Smooth muscle cell (in vitro differentiated cells): Measurements from ENCODE around the gene PDS5B. TPM values are rescaled to one million over a fixed set of nuclear protein-coding genes. Genes with fewer than 3 reads are reported as not detected.
A peak's percentile ranks its signal among the peaks of the same experiment; 100 is the strongest.

ENCODE experiments used
- DNase-seq: peaks from one replicate; lab custom pipeline; 2025; ENCODE audit not compliant: unreplicated experiment; lab: John Stamatoyannopoulos, UW
- H2AFZ ChIP-seq: fragments of 200-600 bp; sonication (generic); 2 replicates; pipeline ENCODE4 v1.6.0; 2016; ENCODE audit warnings: antibody characterized with exemption, low read depth, mild to moderate bottlenecking
- H3F3A ChIP-seq: fragments of 200-600 bp; sonication (generic); 2 replicates; pipeline ENCODE4 v1.6.0; 2017; ENCODE audit warnings: antibody characterized with exemption, low read depth
- H3K27ac ChIP-seq: fragments of 200-600 bp; sonication (generic); 2 replicates; pipeline ENCODE4 v1.5.1; 2016; ENCODE audit warnings: low read depth, mild to moderate bottlenecking
- H3K27me3 ChIP-seq: fragments of 200-600 bp; sonication (generic); 2 replicates; pipeline ENCODE4 v1.6.1; 2016; ENCODE audit warnings: low read depth, mild to moderate bottlenecking
- H3K36me3 ChIP-seq: fragments of 200-600 bp; sonication (generic); 2 replicates; pipeline ENCODE4 v1.5.1; 2016; ENCODE audit warnings: low read depth
- H3K4me1 ChIP-seq: fragments of 200-600 bp; sonication (generic); 2 replicates; pipeline ENCODE4 v1.5.1; 2016; ENCODE audit warnings: low read depth
- H3K4me2 ChIP-seq: fragments of 200-600 bp; sonication (generic); 2 replicates; pipeline ENCODE4 v1.6.0; 2016; ENCODE audit warnings: mild to moderate bottlenecking
- H3K4me3 ChIP-seq: fragments of 200-600 bp; sonication (generic); 2 replicates; pipeline ENCODE4 v1.5.1; 2016; ENCODE audit warnings: mild to moderate bottlenecking
- H3K79me2 ChIP-seq: fragments of 200-600 bp; sonication (generic); 2 replicates; pipeline ENCODE4 v1.6.0; 2016; ENCODE audit warnings: low read depth, mild to moderate bottlenecking
- H3K9ac ChIP-seq: fragments of 200-600 bp; sonication (generic); 2 replicates; pipeline ENCODE4 v1.6.0; 2016; ENCODE audit warnings: low read depth
- H3K9me3 ChIP-seq: fragments of 200-600 bp; sonication (generic); replicated peaks from 2 replicates; pipeline ENCODE4 v1.5.1; 2016; ENCODE audit warnings: low read depth
- H4K20me1 ChIP-seq: fragments of 200-600 bp; sonication (generic); 2 replicates; pipeline ENCODE4 v1.6.0; 2016; ENCODE audit warnings: low read depth
- WGBS: methylation state at CpG from one replicate; pipeline ENCODE4 v1.1.7; 2016; ENCODE audit warnings: low lambda C conversion rate; 5-methylcytosine and 5-hydroxymethylcytosine counted together
- polyA plus RNA-seq: library from polyadenylated mRNA; unstranded; fragments of >200 nt; fragmentation: Nextera tagmentation; extraction: Ambion mirVana; gene quantifications from 2 replicates; pipeline ENCODE4 v1.2.1, GENCODE V29; 2016
- total RNA-seq: library from RNA; depleted of rRNA; stranded (reverse); fragments of >200 nt; gene quantifications from 2 replicates; pipeline ENCODE4 v1.2.3, GENCODE V29; 2014
- TF ChIP-seq, protein P1 (sequence below): fragments of 200-600 bp; sonication (generic); IDR thresholded peaks from 2 replicates; pipeline ENCODE4 v1.5.1; 2017; ENCODE audit warnings: borderline replicate concordance, mild to moderate bottlenecking, antibody characterized with exemption; ENCODE audit not compliant: insufficient read depth, poor library complexity, severe bottlenecking

PDS5B gene
- total and polyA plus RNA-seq, 2 experiments from 2014 or later = 20.5 to 38.9 TPM

DNA sequence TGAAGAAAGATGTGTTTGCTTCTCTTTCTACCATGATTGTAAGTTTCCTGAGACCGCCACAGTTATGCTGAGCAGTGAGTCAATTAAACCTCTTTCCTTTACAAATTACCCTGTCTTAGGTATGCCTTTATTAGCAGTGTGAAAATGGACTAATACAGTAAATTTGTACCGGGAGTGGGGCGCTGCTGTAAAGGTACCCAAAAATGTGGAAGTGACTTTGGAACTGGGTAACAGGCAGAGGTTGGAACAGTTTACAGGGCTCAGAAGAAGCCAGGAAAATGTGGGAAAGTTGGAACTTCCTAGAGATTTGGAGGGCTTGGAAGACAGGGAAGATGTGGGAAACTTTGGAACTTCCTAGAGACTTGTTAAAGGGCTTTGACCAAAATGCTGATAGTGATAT is 9.2 kb upstream of the PDS5B start:
- no peaks in the 10 kb centered on the region for H3F3A ChIP-seq
- H3K27me3 ChIP-seq = no peaks in the 10 kb centered on the region
- no peak overlapping the region for H3K4me3 ChIP-seq
- TF ChIP-seq, protein P1, sequence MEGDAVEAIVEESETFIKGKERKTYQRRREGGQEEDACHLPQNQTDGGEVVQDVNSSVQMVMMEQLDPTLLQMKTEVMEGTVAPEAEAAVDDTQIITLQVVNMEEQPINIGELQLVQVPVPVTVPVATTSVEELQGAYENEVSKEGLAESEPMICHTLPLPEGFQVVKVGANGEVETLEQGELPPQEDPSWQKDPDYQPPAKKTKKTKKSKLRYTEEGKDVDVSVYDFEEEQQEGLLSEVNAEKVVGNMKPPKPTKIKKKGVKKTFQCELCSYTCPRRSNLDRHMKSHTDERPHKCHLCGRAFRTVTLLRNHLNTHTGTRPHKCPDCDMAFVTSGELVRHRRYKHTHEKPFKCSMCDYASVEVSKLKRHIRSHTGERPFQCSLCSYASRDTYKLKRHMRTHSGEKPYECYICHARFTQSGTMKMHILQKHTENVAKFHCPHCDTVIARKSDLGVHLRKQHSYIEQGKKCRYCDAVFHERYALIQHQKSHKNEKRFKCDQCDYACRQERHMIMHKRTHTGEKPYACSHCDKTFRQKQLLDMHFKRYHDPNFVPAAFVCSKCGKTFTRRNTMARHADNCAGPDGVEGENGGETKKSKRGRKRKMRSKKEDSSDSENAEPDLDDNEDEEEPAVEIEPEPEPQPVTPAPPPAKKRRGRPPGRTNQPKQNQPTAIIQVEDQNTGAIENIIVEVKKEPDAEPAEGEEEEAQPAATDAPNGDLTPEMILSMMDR = no peak
- H3K79me2 ChIP-seq = no peaks in the 10 kb centered on the region
- 96% methylated on average over 3 of the region's 3 CpGs for WGBS
- no peaks in the 10 kb centered on the region for H3K9me3 ChIP-seq
- no peak overlapping the region for H3K27ac ChIP-seq
- H3K36me3 ChIP-seq = no peaks in the 10 kb centered on the region
- H3K9ac ChIP-seq = no peak overlapping the region
- no peak for DNase-seq
- no peaks in the 10 kb centered on the region for H3K4me1 ChIP-seq
- no peak overlapping the region for H3K4me2 ChIP-seq
- H4K20me1 ChIP-seq = no peaks in the 10 kb centered on the region
- H2AFZ ChIP-seq = no peak overlapping the region

DNA sequence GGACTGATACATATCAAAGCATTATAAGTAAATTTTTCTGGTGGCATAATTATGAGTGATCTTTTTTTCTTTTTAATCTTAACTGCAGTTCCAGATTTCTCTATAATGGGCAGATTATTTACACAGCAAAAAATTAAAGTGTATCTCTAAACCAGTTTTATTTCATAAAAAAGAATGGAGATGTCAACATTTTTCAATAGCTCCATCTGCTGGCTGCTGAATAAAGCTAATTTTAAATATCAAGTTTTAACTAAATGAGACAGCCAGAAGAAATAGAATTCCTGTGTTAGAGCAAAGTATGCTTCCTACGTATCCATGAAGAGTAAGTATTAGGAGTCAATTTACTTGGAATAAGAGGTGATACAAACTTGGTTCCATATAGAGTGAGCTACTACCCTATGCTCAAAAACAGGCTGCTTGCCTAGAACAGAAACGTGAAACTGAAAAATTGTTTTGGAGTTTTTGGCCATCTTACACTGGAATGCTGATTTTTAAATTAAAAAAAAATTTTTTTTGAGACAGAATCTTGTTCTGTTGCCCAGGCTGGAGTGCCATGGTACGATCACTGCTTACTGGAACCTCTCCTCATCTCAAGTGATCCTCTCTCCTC is 5.0 kb upstream of the PDS5B start:
- Histone ChIP-seq H3F3A (no peaks in the 10 kb centered on the region), H3K27me3 (no peaks in the 10 kb centered on the region), H3K9me3 (no peaks in the 10 kb centered on the region), H3K9ac (no peak overlapping the region), H3K4me3 (no peak overlapping the region), H3K4me2 (no peak overlapping the region), H4K20me1 (no peaks in the 10 kb centered on the region), H3K27ac (no peak overlapping the region), H2AFZ (no peak overlapping the region), H3K36me3 (no peaks in the 10 kb centered on the region), H3K4me1 (peaks cover 3% of the 10 kb centered on the region), H3K79me2 (no peaks in the 10 kb centered on the region)
- no peak for DNase-seq
- TF ChIP-seq, protein P1 = peak; percentile 62
- WGBS = 75% methylated on average over 3 of the region's 3 CpGs

DNA sequence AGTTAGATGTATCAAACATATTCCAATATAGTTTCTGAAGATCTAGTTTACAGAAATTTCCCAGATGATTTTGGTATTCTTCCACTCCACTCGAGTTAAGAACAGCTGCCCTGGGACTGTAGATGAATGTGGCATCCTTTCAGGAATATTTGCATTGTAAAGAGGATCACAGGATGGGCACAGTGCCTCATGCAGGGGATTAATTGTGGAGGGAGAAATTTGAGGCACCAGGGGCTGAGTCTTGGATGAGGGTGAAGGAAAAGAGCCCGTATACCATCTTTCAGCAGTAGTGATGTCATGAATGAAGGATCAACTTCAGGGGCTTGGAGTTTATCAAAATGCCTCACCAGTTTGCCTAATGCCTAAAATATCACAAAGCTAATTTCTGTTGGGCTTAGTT is 4.0 kb upstream of the PDS5B start:
- 74% methylated on average over 2 of the region's 2 CpGs for WGBS
- H3K36me3 ChIP-seq = no peaks in the 10 kb centered on the region
- H3K4me1 ChIP-seq = peaks cover 3% of the 10 kb centered on the region
- H3K27me3 ChIP-seq = no peaks in the 10 kb centered on the region
- H2AFZ ChIP-seq = no peak overlapping the region
- DNase-seq = no peak
- TF ChIP-seq, protein P1 = no peak
- H3K9me3 ChIP-seq = no peaks in the 10 kb centered on the region
- H3K27ac ChIP-seq = no peak overlapping the region
- no peak overlapping the region for H3K4me2 ChIP-seq
- H3F3A ChIP-seq = no peaks in the 10 kb centered on the region
- no peaks in the 10 kb centered on the region for H3K79me2 ChIP-seq
- no peaks in the 10 kb centered on the region for H4K20me1 ChIP-seq
- H3K4me3 ChIP-seq = no peak overlapping the region
- no peak overlapping the region for H3K9ac ChIP-seq

DNA sequence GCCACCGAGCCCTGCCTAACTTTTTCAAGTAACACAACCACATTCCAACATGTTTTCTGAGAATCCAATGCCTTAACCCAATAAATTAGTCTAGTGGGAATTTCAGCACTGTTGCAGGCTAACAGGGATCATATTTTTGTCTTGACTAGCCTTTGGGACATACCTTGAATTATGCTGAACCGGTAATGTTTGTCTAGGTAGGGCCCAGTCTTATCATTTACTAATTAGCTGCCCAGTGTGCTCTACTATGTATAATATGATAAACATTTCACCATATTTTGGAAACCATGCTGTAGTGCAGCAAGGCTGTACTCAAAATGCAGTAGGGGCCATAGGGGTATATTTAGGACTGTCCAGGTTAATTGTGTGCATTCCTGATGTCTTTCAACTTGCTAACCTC is 3.3 kb upstream of the PDS5B start:
- DNase-seq = no peak
- 89% methylated on average over 2 of the region's 2 CpGs for WGBS

More for the DNA sequence above, 3.3 kb upstream of the PDS5B start:
- Histone ChIP-seq H3K27me3 (no peaks in the 10 kb centered on the region), H3K9ac (no peak overlapping the region), H3K27ac (no peak overlapping the region), H4K20me1 (peaks cover 6% of the 10 kb centered on the region), H3K4me3 (no peak overlapping the region), H3K79me2 (peaks cover 5% of the 10 kb centered on the region), H2AFZ (no peak overlapping the region), H3K36me3 (no peaks in the 10 kb centered on the region), H3K9me3 (no peaks in the 10 kb centered on the region), H3F3A (no peaks in the 10 kb centered on the region), H3K4me1 (peaks cover 3% of the 10 kb centered on the region), H3K4me2 (no peak overlapping the region)
- TF ChIP-seq, protein P1 = no peak
